GM18502 (cell line): ENCODE results near the gene MRPL28.
"Not testable (repeated sequence)": the region's sequence is repeated elsewhere in the genome, so short reads cannot be mapped to it uniquely, and the experiment has no call there.

Experiments used
- ATAC-seq: cut with Tn5 transposase; IDR thresholded peaks from one replicate; pipeline ENCODE4 v1.9.1; 2021; ENCODE audit warnings: mild to moderate bottlenecking; ENCODE audit not compliant: unreplicated experiment, poor library complexity

Gene MRPL28

DNA sequence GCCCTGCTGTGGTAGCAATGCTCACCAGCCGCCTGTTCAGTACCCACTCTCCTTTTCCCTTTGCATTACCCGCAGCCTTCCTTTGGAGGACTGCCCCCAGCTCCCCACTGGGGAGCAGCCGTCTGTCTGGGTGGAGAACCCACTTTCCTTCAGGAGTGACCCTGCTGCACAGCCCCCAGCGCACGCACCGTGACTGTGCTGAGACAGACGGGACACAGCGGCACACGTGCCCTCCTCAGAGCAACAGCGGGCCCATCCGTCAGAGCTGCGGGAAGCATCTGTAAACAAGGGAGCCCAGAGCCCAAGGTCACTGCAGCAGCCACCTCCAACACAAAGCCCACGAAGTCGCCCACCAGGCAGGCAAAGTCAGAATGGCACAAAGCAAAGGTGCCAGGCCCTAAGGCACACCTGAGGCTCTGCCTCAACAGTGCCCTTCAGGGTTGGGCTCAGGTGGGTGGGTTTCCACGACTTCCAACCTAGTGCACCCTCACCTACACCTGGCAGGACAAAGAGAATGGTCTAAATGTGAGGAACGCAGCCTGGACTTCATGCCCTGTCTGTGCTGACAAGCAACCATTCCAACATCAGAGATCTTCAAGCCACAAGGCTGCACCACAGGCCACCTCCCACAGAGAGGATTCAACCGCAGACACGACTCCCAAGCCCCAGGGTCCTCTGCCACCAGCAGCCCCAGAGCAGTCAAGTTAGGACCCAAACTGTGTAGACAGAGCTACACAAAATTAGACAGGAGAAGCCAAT lies 27.7 kb downstream of the MRPL28 start:
- no peak for ATAC-seq

DNA sequence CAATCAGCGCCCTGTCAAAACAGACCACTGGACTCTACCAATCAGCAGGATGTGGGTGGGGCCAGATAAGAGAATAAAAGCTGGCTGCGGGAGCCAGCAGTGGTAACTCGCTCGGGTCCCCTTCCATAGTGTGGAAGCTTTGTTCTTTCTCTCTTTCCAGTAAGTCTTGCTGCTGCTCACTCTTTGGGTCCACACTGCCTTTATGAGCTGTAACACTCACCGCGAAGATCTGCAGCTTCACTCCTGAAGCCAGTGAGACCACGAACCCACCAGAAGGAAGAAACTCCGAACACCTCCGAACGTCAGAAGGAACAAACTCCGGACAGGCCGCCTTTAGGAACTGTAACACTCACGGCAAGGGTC lies 28.4 kb downstream of the MRPL28 start:
- not testable (repeated sequence) for ATAC-seq

DNA sequence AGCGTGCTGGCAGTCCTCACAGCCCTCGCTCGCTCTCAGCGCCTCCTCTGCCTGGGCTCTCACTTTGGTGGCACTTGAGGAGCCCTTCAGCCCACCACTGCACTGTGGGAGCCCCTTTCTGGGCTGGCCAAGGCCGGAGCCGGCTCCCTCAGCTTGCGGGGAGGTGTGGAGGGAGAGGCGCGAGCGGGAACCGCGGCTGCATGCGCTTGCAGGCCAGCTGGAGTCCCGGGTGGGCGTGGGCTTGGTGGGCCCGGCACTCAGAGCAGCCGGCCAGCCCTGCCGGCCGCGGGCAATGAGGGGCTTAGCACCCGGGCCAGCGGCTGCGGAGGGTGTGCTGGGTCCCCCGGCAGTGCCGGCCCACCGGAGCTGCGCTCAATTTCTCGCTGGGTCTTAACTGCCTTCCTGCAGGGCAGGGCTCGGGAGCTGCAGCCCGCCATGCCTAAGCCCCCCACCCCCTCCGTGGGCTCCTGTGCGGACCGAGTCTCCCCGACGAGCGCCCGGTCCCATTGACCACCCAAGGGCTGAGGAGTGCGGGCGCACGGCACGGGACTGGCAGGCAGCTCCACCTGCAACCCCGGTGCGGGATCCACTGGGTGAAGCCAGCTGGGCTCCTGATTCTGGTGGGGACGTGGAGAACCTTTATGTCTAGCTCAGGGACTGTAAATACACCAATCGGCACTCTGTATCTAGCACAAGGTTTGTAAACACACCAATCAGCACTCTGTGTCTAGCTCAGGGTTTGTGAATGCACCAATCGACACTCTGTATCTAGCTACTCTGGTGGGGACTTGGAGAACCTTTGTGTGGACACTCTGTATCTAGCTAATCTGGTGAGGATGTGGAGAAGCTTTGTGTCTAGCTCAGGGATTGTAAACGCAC lies 29.0 kb downstream of the MRPL28 start:
- not testable (repeated sequence) for ATAC-seq

DNA sequence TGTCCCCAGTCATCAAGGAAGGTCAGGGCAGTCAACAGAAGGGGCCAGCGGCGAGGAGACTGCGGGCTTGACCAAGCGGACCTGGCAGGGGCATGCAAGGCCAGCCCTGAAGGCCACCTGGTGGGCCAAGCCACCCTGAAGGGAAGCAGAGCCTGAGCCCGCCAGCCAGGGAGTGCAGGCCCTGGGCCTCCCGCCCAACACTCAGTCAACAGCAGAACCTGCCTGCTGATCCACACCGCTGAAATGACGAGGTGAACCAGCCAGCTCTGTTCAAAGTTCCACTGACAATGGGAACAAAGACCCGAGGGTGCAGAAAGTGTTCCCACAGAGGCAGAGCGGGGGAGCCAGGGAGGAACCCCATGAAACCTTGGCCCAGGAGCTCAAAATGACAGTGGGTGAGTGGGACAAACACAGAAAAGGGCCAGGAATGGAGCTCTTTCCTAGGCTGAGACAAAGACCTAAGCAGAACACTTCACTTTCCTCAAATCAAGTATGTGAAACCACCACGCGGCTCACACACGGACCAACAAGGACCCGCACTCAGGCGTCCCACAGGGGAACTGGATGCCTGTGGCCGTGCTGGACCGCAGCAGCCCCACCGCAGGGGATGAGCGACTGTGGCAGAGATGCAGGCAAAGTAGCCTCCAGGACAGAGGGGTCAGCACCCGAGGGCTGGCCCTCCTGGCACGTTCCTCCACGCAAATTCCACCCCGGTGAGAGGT lies 29.8 kb downstream of the MRPL28 start:
- ATAC-seq = no peak

DNA sequence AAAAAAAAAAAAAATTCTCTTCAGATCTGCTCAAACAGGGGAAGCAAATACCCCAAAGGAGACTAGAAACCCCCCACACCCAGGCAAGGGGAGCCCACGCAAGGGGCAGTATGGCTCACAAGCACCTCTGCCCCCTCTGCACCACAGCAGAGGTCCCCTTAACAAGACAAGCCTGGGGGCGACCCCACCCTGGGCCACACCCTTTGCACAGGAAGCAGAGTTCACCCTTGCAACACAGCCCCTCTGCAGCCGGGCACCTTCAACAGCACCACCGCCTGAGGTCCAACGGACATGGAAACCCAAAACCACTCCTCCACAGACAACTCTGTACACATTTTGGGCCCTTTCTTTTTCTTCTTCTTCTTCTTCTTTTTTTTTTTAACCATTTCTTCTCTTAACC lies 30.7 kb downstream of the MRPL28 start:
- ATAC-seq = no peak

DNA sequence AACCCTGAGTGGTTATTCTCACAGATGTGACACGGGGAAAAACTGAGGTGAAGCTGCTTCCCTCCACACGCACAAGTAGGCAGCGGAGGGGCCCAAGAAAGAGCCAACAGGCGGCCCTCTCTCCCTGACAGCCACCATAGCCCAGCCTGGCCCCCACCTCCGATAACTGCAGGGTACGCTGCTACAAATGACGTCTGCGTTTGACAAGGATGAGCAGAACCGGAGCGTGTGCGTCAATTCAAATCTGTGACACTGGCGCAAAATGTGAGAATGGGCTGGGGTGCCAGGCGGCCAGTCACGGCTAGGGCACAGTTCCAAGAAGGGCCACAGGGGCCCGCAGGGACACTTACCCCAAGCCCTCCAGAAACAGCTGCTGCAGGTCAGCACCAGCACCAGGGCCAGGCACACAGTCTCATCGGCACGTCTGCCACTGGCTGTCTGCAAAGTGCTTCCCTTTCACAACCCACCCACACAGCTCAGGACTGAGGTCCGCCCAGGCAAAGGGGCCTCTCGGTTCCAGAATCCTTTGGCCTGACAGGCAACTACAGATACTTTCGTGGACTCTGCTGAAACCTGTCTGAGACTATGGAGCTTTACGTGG lies 32.3 kb downstream of the MRPL28 start:
- no peak for ATAC-seq

DNA sequence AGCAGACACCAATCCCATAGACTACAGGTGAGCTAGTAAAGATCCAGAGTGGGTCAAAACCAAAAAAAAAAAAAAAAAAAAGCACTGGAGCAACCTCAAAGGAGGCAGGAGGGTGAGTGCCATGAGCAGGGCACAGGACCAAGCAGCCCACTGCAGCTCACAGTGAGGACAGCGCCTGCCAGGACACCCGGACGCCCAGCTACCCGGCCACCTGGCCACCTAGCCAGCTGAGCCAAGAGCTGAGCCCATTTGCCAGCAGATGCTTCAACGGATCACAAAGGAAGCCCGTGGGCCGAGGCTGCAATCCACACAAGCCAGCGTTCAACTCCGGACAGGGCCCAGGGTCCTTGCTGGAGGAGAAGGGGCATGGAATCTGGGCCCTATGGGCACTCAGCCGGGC lies 32.9 kb downstream of the MRPL28 start:
- ATAC-seq = no peak

DNA sequence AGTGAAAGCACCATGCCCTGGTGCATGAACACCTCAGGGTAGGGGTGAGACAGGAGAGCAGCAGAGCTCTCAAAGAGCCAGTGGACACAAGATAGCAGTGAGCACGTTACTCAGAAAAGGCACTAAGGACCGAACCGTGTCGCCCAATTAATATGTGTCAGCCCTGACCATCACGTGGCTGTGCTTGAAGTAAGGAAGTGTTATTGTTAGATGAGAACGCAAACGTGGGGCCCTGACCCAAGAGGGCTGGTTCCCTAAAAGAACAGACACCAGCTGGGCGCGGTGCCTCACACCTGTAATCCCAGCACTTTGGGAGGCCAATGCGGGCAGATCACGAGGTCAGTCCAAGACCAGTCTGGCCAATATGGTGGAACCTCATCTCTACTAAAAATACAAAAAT lies 34.1 kb downstream of the MRPL28 start:
- ATAC-seq = no peak

DNA sequence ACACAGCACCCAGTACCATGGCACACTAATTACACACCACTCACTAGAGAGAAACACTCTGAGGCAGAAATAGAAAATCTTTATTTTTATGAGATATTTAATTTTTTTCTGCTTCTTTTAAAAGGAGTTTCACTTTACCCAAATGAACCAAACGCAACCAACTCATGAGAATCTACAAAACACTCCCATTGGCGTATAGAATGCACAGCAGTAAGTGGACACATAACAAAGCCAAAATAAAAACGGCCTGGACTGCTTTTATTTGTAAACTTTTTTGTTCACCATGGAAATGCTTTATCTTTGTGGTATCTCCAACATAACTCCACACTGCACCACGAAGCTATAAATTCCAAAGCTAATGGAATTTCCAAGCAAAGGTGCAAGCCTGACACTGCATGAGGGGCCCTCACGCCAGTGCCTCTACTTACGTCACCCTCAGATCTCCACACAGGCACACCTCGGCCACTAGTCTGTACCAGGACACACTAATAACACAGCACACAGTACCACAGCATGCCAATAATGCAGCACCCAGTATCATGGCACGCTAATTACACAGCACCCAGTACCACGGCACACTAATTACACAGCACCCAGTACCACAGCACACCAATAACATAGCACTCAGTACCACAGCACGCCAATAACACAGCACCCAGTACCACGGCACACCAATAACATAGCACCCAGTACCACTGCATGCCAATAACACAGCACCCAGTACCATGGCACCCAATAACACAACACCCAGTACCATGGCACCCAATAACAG lies 35.3 kb downstream of the MRPL28 start:
- not testable (repeated sequence) for ATAC-seq

DNA sequence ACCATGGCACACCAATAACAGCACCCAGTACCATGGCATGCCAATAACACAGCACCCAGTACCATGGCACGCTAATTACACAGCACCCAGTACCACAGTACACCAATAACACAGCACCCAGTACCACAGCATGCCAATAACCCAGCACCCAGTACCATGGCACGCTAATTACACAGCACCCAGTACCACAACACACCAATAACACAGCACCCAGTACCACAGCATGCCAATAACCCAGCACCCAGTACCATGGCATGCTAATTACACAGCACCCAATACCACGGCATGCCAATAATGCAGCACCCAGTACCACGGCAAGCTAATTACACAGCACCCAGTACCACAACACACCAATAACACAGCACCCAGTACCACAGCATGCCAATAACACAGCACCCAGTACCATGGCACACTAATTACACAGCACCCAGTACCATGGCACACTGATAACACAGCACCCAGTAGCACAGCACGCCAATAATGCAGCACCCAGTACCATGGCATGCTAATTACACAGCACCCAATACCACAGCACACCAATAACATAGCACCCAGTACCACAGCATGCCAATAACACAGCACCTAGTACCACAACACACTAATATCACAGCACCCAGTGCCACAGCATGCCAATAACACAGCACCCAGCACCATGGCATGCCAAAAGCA lies 36.0 kb downstream of the MRPL28 start:
- not testable (repeated sequence) for ATAC-seq

DNA sequence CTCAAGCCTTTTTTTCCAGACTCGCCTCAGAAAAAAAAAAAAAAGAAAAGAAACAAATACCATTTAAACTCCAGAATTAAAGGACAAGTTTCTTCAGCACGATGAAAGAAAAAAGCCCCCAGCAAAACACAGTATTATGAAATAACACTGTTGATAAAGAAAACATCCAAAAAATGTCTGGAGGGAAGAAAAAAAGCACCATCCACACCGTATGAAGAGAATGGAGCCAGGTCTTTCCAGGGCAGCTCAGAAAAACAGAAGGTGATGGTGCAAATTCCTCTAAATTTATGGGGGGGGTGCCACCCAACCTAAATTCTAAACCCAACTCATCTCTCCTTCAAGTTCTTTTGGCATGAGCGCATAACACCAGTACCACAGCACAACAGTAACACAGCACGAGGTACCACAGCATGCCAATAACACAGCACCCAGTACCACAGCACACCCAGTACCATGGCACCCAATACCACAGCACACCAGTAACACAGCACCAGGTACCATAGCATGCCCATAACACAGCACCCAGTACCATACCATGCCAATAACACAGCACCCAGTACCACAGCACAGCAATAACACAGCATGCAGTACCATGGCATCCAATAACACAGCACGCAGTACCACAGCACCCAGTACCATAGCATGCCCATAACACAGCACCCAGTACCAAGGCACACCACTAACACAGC lies 36.8 kb downstream of the MRPL28 start:
- ATAC-seq = no peak

DNA sequence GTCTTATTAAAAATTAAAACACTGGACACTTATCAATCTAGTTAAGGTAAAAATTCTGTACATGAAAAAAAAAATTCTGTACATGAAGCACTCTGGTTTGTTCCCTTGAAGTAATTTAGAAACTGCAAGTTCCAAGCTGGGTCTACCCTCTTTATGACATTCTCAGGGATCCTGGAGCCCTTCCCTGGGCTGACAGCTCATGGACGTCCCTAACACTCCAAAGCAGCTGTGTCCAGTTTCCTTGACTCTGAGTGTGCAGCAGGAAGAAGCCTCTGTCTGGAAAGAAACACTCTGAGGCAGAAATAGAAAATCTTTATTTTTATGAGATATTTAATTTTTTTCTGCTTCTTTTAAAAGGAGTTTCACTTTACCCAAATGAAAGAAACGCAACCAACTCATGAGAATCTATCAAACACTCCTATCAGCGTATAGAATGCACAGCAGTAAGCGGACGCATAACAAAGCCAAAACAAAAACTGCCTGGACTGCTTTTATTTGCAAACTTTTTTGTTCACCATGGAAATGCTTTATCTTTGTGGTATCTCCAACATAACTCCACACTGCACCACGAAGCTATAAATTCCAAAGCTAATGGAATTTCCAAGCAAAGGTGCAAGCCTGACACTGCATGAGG lies 39.0 kb downstream of the MRPL28 start:
- not testable (repeated sequence) for ATAC-seq

DNA sequence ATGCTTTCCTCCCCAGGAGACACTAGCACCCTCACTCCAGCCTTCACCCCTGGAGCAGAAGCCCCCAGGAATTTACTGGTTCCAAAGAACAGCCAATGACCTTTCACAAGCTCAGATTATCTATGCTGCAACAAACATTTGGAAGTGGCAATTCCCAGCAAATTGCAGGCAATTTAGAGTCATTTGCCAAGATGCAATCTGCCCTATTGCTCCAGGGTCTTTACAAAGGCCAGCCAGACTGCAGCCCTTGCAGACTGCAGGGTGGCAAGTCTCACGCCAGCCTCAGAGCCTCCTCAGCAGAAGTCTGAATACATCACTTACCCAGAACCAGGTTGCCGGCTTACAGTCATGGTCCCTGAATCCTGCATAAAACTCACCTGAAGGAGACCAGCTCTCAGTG lies 39.6 kb downstream of the MRPL28 start:
- ATAC-seq = no peak

DNA sequence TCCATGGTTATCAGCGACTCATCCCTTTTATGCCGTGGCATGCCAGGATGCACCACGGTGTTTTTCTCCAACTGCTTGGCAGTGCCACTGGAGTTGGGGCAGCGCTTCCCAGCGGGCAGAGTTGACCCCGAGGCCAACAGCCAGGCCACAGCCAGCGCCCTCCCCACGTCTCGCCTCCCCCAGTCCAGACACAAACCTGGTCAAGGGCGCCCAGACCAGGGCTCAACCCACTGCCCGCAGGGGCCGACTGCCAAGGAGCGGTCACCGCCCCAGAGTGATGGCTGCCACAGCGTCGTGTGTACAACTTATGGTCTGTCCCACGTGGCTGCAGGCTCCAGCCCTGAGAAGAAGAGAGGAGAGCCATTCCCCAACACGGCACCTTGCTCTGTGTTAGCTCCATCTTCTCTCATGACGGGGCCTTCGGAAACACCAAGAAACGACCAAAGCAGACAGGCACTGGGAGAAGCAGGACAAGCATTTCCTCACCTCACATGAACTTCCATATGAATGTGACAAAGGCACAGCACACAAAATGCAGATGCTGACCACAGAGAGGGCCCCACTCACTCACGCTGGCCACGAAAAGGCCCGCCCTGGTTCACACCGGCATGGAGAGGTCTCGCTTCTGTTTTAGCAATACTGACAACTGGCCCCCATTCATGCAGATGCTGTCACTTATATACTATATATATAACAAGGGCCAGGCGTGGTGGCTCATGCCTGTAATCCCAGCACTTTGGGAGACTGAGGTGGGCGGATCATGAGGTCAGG lies 44.8 kb downstream of the MRPL28 start:
- ATAC-seq = no peak

DNA sequence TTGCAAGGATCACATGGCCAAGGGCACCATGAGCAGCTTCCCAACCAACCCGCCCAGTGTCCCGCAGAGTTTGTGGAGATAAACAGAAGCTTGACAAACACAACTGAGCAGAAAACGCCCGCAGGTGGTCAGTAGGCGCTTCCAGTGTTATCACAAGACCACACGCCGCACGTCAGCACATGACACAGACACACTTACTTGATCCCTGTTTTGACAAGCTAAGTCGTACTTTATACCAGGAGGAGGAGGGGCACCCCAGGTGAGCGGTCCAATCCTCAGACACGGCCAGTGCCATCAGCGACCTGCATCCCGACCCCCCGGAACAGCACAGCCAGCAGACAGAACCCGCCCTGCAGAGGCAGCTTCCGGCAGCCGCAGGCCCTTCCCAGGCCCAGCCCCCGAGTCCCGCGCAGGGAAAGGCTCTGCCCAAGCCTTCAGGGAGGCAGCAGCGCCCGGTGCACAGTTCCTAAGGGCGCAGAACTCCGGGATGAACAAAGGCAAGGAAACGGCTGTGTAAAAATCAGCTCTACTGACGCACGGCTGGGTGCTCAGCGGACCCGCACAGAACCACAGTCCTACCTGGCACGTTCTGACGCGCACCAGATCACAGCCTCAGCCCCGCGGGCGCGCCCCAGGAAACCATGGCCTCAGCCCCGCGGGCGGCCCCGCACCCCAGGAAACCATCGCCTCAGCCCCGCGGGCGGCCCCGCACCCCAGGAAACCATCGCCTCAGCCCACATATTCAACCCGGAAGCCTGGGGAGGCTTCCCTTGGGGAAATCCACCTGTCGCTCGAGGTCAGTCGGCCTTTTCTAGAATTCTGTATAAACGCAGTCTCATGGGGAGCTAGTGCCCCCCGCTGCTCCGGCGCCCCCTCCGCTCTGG lies 45.6 kb downstream of the MRPL28 start:
- peak; percentile 62 for ATAC-seq

DNA sequence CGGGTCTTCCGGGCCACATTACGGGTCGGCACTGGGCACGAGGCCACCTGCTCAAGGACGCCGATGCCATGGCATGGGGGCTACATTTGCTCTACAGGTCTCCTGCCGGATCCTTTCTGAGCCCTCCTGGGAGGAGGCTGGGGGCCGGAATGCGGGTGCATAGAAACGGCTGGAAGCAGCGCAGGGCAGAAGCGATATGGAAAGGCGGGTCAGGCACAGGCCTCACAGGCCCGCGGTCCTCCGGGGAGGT lies 46.2 kb downstream of the MRPL28 start:
- no peak for ATAC-seq
